ENCODE data around the gene DNAI1.

The DNAI1 gene

DNA sequence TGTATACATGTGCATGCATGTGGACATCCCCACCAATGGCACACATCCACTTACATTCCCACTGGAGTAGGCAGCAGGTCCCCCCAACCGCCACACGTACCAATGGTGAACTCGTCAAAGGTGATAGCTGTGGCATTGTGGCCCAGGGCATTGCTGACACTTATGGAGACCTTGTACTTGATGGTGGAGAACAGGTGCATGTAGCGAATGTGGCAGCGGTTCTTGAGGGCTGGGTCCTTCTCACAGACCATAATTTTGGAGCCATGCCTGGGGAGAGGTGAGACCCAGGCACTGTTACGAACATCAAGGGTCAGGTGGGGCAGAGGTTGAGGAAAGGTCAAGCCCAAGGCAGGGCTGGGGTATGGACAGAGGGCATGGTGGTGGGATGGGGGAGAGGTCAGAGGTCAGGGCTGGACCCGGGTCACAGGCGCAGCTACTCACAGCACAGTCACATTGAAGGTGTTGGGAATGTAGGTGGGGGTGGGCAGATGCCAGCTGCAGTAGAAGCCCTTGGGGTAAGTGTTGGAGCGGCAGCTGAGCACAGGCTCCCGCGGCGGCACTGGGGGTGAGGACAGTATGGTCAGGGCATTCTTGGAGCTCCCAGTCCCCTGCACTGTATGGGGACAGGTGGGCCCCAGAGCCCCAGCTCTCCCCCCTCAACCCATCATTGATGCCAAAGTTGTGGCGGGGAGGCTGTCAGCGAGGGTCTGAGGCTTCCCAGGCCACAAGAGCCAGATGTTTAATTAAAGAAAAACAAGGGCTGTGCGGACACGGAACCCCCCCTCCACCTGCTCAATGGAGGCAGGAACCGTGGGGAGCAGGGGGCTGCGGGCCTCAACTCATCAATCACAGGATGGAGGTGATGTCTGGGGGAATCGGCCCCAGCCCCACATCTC is 99.1 kb downstream of the DNAI1 start:
- ATAC-seq (ENCODE audit: insufficient read depth, low read depth) = no peak
- Histone ChIP-seq H2AFZ (ENCODE audit: low read depth, low read length) (no peak overlapping the region), H3K4me3 (ENCODE audit: low read depth in 1 of 2, low read length in 2 of 2) (no peak overlapping the region)

GRCh38 chr9:34558364-34558763 is 99.8 kb downstream of the DNAI1 start:
- Histone ChIP-seq H3K79me2 (ENCODE audit: insufficient read depth, low read length) (no peaks in the 10 kb centered on the region), H4K20me1 (ENCODE audit: insufficient read depth, low read length) (no peaks in the 10 kb centered on the region), H2AFZ (ENCODE audit: low read depth, low read length) (no peak overlapping the region), H3K9ac (ENCODE audit: low read depth, low read length) (no peak overlapping the region), H3K4me2 (ENCODE audit: insufficient read depth, low read length) (no peak overlapping the region), H3K4me1 (ENCODE audit: insufficient read depth, low read length) (no peaks in the 10 kb centered on the region), H3K4me3 (ENCODE audit: low read depth in 1 of 2, low read length in 2 of 2) (no peak overlapping the region), H3K27me3 (ENCODE audit: insufficient read depth, low read length, poor library complexity) (no peaks in the 10 kb centered on the region), H3K27ac (ENCODE audit: low read length) (no peak overlapping the region), H3K9me3 (ENCODE audit: insufficient read depth, low read length, severe bottlenecking) (peaks cover 4% of the 10 kb centered on the region), H3K36me3 (ENCODE audit: insufficient read depth, low read length) (no peaks in the 10 kb centered on the region)
- DNase-seq (no peak), ATAC-seq (ENCODE audit: insufficient read depth, low read depth) (no peak)
- no peak for TF ChIP-seq CTCF (IDR thresholded peaks at IDR 0.05; ENCODE audit: borderline replicate concordance, extremely low read depth, low read length, poor library complexity, severe bottlenecking)
- no peak for TF ChIP-seq EZH2 (IDR thresholded peaks at IDR 0.05; ENCODE audit: borderline replicate concordance, low read depth, low read length, severe bottlenecking)

More for the DNA sequence above, 99.1 kb downstream of the DNAI1 start:
- no peaks in the 10 kb centered on the region for H3K36me3 ChIP-seq (ENCODE audit: insufficient read depth, low read length)
- no peak overlapping the region for H3K4me2 ChIP-seq (ENCODE audit: insufficient read depth, low read length)
- no peak for DNase-seq
- no peak for TF ChIP-seq EZH2 (IDR thresholded peaks at IDR 0.05; ENCODE audit: borderline replicate concordance, low read depth, low read length, severe bottlenecking)
- no peak for TF ChIP-seq CTCF (IDR thresholded peaks at IDR 0.05; ENCODE audit: borderline replicate concordance, extremely low read depth, low read length, poor library complexity, severe bottlenecking)
- H3K4me1 ChIP-seq (ENCODE audit: insufficient read depth, low read length) = no peaks in the 10 kb centered on the region
- H3K9me3 ChIP-seq (ENCODE audit: insufficient read depth, low read length, severe bottlenecking) = peaks cover 4% of the 10 kb centered on the region
- H4K20me1 ChIP-seq (ENCODE audit: insufficient read depth, low read length) = no peaks in the 10 kb centered on the region
- H3K79me2 ChIP-seq (ENCODE audit: insufficient read depth, low read length) = no peaks in the 10 kb centered on the region
- H3K27ac ChIP-seq (ENCODE audit: low read length) = no peak overlapping the region
- H3K27me3 ChIP-seq (ENCODE audit: insufficient read depth, low read length, poor library complexity) = peaks cover 2% of the 10 kb centered on the region
- H3K9ac ChIP-seq (ENCODE audit: low read depth, low read length) = no peak overlapping the region

GRCh38 chr9:34558919-34559623 is 100.5 kb downstream of the DNAI1 start:
- H3K4me2 ChIP-seq (ENCODE audit: insufficient read depth, low read length) = no peak overlapping the region
- H3K4me1 ChIP-seq (ENCODE audit: insufficient read depth, low read length) = no peaks in the 10 kb centered on the region
- H3K79me2 ChIP-seq (ENCODE audit: insufficient read depth, low read length) = no peaks in the 10 kb centered on the region
- H4K20me1 ChIP-seq (ENCODE audit: insufficient read depth, low read length) = no peaks in the 10 kb centered on the region
- H2AFZ ChIP-seq (ENCODE audit: low read depth, low read length) = no peak overlapping the region
- ATAC-seq (ENCODE audit: insufficient read depth, low read depth) = no peak
- TF ChIP-seq CTCF (IDR thresholded peaks at IDR 0.05; ENCODE audit: borderline replicate concordance, extremely low read depth, low read length, poor library complexity, severe bottlenecking) = no peak
- no peak for TF ChIP-seq EZH2 (IDR thresholded peaks at IDR 0.05; ENCODE audit: borderline replicate concordance, low read depth, low read length, severe bottlenecking)
- H3K36me3 ChIP-seq (ENCODE audit: insufficient read depth, low read length) = no peaks in the 10 kb centered on the region
- H3K9ac ChIP-seq (ENCODE audit: low read depth, low read length) = no peak overlapping the region
- H3K4me3 ChIP-seq (ENCODE audit: low read depth in 1 of 2, low read length in 2 of 2) = no peak overlapping the region
- H3K27me3 ChIP-seq (ENCODE audit: insufficient read depth, low read length, poor library complexity) = no peaks in the 10 kb centered on the region
- no peak for DNase-seq
- peaks cover 4% of the 10 kb centered on the region for H3K9me3 ChIP-seq (ENCODE audit: insufficient read depth, low read length, severe bottlenecking)
- H3K27ac ChIP-seq (ENCODE audit: low read length) = no peak overlapping the region

Measured in DND-41 (cell line).